K562 (cell line): ENCODE results near the gene AKNA. TPM values are rescaled to one million over a fixed set of nuclear protein-coding genes. Genes with fewer than 3 reads are reported as not detected.

ENCODE experiments used
- CHD7 ChIP-seq: fragments of 200-600 bp; sonication (generic); IDR thresholded peaks from one replicate; pipeline ENCODE4 v1.6.1; 2012; ENCODE audit warnings: mild to moderate bottlenecking, low read depth, low read length, inconsistent platforms
- GTF2E2 ChIP-seq: fragments of 200-800 bp; sonication (Bioruptor generic); IDR thresholded peaks from 2 replicates; pipeline ENCODE4 v1.6.1; 2016; ENCODE audit warnings: missing genetic modification characterization, missing compliant biosample characterization
- NR2C1 ChIP-seq, 2 experiments: fragments of 450-650 bp; IDR thresholded peaks; 2 replicates each; pipeline ENCODE4 v1.6.1; 2017; ENCODE audit warnings: mild to moderate bottlenecking in 2 of 2, antibody characterized with exemption in 1 of 2, inconsistent platforms in 1 of 2, missing compliant biosample characterization in 1 of 2, missing genetic modification characterization in 1 of 2
- POLR2H ChIP-seq: IDR thresholded peaks from 2 replicates; pipeline ENCODE4 v1.6.1; 2016; ENCODE audit warnings: missing genetic modification characterization, low read depth, mild to moderate bottlenecking, control low read depth, missing compliant biosample characterization, moderate library complexity
- TAL1 ChIP-seq: fragments of 450-650 bp; IDR thresholded peaks from 2 replicates; pipeline ENCODE4 v1.6.1; 2016; ENCODE audit warnings: mild to moderate bottlenecking
- TEAD1 ChIP-seq, 2 experiments: fragments of 450-650 bp in 1 of 2; sonication (generic) in 1 of 2; formaldehyde crosslinking; IDR thresholded peaks; 2 replicates each; pipeline versions ENCODE4 v1.4.0 to v1.8.0; 2020 to 2022; ENCODE audit warnings: mild to moderate bottlenecking in 2 of 2, missing genetic modification reagents in 1 of 2
- TRIM25 ChIP-seq: fragments of 450-650 bp; IDR thresholded peaks from 2 replicates; pipeline ENCODE4 v1.7.0; 2016; ENCODE audit warnings: borderline replicate concordance
- UBTF ChIP-seq, 2 experiments: IDR thresholded peaks; 2 replicates each; pipeline ENCODE4 v1.6.1; 2012; ENCODE audit warnings: improper control_type of control experiment in 2 of 2, low read depth in 2 of 2, low read length in 2 of 2, borderline replicate concordance in 1 of 2
- polyA plus RNA-seq, 8 experiments: library from polyadenylated mRNA; depleted of rRNA in 4 of 8; stranded (reverse) in 5 of 8; unstranded in 3 of 8; fragments of >200 nt; fragmentation: Nextera tagmentation in 2 of 8; fragmentation: Illumina TruSeq in 1 of 8; extraction: Ambion mirVana in 2 of 8; extraction: Trizol in 1 of 8; gene quantifications; 2 replicates each; pipeline versions ENCODE4 v1.2.1 to v1.2.3, GENCODE V29; 2011 to 2014; ENCODE audit warnings: inconsistent platforms in 1 of 8, missing spikeins in 1 of 8
- total RNA-seq, 7 experiments: library from RNA; depleted of rRNA in 6 of 7; stranded (reverse); fragments of >200 nt in 6 of 7; fragmentation: Illumina TruSeq in 2 of 7; extraction: Trizol in 2 of 7; gene quantifications; 2 replicates each; pipeline versions ENCODE4 v1.2.1 to v1.2.3, GENCODE V29; 2011 to 2021; ENCODE audit warnings: low replicate concordance in 1 of 7

AKNA gene
- total and polyA plus RNA-seq, 9 of the 15 experiments (the other 6 are each of a cell fraction or from before 2014, with no cell fraction given): 0.29 to 20.5 (median 3.9) TPM

GRCh38 chr9:114397219-114397847, 9.6 kb upstream of the AKNA start (continued):
- TF ChIP-seq CHD7 (no peak), TAL1 (no peak), TRIM25 (no peak), TEAD1 (CRISPR knock-in tag; IDR thresholded peaks at IDR 0.05) (no peak), UBTF (IDR thresholded peaks at IDR 0.05; ENCODE audit: borderline replicate concordance in 1 of 2, low read depth in 2 of 2, low read length in 2 of 2) (0 out of 4 replicates have a peak, but pooled peaks of 1 of the 2 experiments have one; percentile 13), GTF2E2 (tag) (no peak), NR2C1 (IDR thresholded peaks at IDR 0.05) (no peak), NR2C1 (tag; IDR thresholded peaks at IDR 0.05) (no peak), POLR2H (tag) (no peak; the same call in 1 of the 2 replicates)
